C4-2B (cell line): ENCODE data around the gene RLIM.

Experiments used
- H3K27ac ChIP-seq: fragments of 450-650 bp; 2 replicates; pipeline ENCODE4 v1.5.1; 2017
- ZFX ChIP-seq: fragments of 450-650 bp; IDR thresholded peaks from 2 replicates; pipeline ENCODE4 v1.6.1; 2017
- TF ChIP-seq, protein P1 (sequence below): fragments of 450-650 bp; conservative IDR thresholded peaks from 2 replicates; pipeline ENCODE4 v1.5.1; 2017; ENCODE audit warnings: mild to moderate bottlenecking

The RLIM gene

DNA sequence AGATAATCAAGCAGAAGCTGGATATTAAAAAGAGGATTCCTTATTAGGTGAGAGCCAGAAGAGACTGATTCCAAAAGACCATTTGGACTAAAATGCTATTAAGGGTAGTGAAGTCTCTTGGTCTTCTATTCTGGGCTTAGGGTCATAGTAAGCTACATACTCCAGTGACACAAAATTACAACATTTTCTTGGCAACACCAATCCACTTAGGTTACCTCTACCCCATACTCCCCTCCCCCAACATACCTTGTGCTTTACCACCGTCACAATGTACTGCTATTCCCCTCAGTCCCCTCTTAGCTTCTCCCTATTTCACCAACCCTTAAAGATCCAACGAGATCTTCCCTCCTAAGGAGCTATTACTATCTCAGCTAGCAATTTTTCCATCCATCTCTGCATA, 11.4 kb downstream of the RLIM start:
- TF ChIP-seq, protein P1, sequence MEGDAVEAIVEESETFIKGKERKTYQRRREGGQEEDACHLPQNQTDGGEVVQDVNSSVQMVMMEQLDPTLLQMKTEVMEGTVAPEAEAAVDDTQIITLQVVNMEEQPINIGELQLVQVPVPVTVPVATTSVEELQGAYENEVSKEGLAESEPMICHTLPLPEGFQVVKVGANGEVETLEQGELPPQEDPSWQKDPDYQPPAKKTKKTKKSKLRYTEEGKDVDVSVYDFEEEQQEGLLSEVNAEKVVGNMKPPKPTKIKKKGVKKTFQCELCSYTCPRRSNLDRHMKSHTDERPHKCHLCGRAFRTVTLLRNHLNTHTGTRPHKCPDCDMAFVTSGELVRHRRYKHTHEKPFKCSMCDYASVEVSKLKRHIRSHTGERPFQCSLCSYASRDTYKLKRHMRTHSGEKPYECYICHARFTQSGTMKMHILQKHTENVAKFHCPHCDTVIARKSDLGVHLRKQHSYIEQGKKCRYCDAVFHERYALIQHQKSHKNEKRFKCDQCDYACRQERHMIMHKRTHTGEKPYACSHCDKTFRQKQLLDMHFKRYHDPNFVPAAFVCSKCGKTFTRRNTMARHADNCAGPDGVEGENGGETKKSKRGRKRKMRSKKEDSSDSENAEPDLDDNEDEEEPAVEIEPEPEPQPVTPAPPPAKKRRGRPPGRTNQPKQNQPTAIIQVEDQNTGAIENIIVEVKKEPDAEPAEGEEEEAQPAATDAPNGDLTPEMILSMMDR = no peak
- no peak for TF ChIP-seq ZFX
- no peak overlapping the region for H3K27ac ChIP-seq

DNA sequence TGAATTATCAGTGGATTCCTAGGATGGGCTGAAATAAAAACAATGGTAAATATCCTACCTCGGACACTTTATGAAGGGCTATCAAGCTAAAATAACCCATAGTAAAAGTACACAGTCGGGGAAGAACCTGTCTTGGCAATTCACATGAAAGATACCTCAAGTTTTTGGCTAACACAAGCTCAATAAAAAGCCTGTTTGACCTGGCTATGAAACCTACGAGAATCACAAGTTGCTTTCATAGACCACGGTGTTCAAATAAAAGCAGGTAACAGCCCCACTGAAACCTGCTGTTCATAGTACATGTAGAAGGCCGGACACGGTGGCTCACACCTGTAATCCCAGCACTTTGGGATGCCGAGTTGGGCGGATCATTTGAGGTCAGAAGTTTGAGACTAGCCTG, 12.3 kb downstream of the RLIM start:
- TF ChIP-seq ZFX = no peak
- TF ChIP-seq, protein P1 = no peak
- H3K27ac ChIP-seq = no peak overlapping the region

DNA sequence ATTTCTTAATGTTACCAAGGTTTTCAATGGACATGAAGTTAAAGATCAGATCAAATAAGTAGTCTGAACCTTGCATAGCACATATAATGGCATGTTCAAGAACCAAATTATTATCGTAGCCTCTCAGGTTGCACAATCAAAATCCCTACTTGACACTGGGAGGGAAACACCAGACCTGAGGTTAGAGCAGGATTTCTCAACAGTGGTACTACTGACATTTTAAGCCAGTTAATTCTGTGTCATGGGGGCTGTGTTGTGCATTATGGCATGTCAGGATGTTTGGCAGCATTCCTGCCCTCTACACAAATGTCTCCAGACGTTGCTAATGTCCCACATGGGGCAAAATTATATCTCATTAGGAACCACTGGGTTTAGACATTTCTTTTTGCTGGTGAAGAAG, 20.8 kb downstream of the RLIM start:
- TF ChIP-seq, protein P1 = no peak
- no peak for TF ChIP-seq ZFX
- H3K27ac ChIP-seq = no peak overlapping the region

DNA sequence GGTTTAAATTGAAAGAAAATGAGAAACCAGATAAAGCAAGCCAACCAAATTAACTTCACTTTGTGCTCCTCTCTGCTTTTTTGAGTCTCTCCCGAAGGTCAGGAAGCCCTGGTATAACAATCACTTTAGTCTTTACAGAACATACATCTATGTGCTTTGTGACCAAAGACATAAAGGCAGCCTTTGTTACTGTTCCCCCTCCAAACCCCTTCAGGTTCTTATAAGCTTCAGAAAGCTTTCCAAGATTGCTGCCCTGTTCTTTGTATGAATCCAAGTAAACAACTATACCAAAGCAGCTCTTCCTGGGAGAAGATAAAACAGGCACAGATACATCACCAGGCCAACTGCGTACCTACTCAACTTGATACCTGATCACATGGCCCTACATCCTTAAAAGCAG, 28.7 kb downstream of the RLIM start:
- no peak overlapping the region for H3K27ac ChIP-seq
- TF ChIP-seq, protein P1 = no peak
- no peak for TF ChIP-seq ZFX

DNA sequence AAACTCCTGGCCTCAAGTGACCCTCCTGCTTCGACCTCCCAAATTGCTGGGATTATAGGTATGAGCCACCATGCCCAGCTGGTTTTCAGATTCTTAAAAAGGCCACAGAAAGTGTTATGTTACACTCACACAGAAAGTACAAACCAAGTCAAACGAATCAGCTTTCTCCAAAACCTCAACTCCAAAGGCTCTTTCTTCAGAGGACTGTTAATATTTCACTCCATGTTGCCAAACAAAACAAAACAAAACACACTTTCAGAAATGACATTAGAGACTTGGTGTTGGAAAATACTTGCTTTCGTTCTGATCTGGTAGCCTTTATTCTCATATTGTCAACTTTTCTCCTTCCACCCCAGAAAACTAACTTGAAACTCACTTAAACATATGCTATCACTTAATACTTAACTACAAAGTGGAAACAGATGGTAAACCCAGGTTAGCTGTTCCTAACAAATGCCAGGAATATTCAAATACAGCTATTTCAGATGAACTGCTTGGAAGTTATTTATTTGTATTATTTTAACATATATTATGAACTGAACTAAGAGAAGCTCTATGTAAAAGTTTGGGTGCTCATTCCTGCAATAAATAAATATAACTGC, 34.7 kb downstream of the RLIM start:
- H3K27ac ChIP-seq = no peak overlapping the region
- TF ChIP-seq, protein P1 = no peak
- no peak for TF ChIP-seq ZFX

DNA sequence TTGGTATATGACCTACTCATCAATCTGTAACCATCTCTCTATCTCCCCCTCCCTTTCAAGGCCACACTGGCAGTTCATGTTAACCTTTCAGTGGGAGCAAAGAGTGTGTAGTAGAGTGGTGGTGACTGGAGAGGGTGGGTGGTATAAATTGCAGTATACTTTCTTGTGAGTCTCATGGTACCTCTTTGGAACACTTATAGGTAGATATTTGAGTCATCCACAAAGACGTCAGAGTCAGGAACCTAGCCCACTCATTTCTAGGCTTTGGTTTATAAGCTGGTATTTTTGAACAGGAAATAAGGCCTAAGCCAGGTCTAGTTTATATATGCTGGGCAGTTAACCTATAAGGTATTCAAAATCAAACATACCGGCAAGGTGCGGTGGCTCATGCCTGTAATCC, 36.3 kb downstream of the RLIM start:
- TF ChIP-seq, protein P1 = no peak
- TF ChIP-seq ZFX = no peak
- no peak overlapping the region for H3K27ac ChIP-seq

DNA sequence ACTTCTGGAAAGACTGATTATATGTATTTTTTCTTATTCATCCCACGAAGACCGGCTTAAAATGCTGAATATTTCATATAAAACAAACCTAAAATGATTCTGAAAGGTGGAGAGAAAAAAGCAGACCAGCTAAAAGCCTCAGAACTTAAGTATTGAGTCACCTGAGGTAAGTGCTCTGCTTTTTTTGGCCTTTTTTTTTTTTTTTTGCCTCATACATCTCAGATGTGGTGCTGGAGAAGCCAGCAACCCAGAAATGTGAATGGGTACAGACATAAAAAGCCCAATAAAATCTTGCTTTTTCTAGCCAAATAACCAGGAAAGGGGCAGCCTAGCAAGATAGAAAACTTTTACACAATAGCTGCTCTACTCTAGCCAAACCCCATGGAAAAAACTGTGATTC, 57.0 kb downstream of the RLIM start:
- H3K27ac ChIP-seq = no peak overlapping the region
- no peak for TF ChIP-seq ZFX
- TF ChIP-seq, protein P1 = no peak
